Placental epithelial cell (primary cell): ENCODE measurements around the gene KIF5B. TPM values are rescaled to one million over a fixed set of nuclear protein-coding genes. Genes with fewer than 3 reads are reported as not detected.

Experiments used
- small RNA-seq: library from RNA; depleted of rRNA; stranded (forward); fragments of <200 nt; gene quantifications from one replicate; pipeline ENCODE3, GENCODE V24; 2012
- total RNA-seq: library from RNA; depleted of rRNA; stranded (reverse); fragments of >200 nt; gene quantifications from 2 replicates; pipeline ENCODE4 v1.2.3, GENCODE V29; 2012

The KIF5B gene
- total RNA-seq = 59.7 and 112 TPM in 2 replicates

DNA sequence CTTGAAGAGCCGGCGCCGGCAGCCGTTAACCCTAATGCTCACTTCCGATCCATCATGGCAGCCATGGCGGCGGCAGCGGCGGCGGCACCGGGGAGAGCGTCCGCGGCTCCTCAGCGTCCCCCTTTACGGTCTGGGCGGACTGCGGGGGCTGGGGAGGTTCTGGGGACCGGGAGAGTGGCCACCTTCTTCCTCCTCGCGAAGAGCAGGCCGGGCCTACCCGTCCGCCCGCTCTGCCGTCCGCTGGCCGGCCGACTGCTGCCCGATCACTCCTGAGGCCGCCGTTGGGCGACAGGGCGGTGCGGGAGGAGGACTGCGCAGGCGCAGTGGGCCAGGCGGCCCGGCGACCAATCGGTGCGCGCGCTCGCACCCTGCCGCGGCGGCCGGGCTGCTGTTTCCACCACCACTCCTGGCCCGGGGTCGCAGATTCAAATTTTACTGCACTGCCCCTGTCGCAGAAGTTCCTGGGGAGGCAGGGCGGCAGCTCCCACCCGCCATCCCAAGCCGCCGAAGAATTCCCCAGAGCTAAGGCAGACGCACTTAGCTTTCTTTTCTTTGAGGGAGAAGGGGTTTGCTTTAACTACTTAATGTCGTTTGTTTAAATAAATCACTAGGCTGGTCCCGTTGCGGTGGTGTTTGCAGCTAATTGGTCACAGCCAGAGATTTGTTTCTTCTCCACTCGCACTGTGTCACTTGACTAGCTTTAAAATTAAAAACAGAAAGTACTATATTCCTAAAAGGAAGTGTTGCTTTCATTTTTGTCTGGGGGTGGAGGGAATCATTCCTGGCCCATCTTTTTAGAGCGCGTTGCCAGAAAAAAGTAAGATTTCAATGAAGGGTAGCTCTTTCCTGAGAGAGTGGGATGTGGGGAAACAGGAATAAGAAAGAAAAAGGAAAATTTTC is at the start of gene KIF5B:
Gene KIF5B, minus strand, starts transcription at position 290 of the 900 bp plus-strand sequence. CDS start 452 bp downstream, outside the sequence.

Small RNA genes lying within 50 kb of the gene (small RNA-seq; reads per million reads assigned to genes)
- gene RF00019 = not detected
- gene RN7SL825P = not detected

Other genes with a start within 250 kb of the KIF5B start
- gene ARHGAP12, start 127.6 kb downstream of the KIF5B start, total RNA-seq = 29.0 and 40.4 TPM in 2 replicates